Activated effector memory CD4-positive, alpha-beta T cell treated with anti-CD3 and anti-CD28 coated beads, Interleukin-2, amount 50 U/mL, for 16 hours (primary cell): ENCODE data around the gene CCDC9B.

Source experiments
- DNase-seq: peaks from one replicate; pipeline ENCODE4 v3.0.0-alpha.2; 2020

CCDC9B gene

DNA sequence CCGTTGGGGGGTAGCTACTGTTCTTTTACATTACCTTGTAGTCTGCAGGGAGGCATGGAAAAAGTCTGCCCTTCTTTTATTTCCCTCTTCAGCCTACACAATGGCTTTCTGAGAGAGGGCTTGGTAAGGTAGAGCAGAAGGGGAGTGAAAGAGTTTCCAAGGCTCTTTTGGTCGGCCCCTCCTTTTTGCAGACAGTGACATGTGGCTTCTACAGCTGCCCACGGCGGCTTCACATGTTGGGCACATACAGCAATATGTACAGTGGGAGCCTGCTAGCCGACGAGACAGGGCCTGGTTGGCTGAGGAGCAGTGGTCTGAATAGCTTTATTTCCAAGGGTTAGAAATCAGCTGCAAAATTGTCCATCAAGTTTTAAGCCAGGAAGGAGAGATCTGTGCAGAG is 13.3 kb downstream of the CCDC9B start:
- no peak for DNase-seq

GRCh38 chr15:40325700-40326099 is 15.0 kb downstream of the CCDC9B start:
- no peak for DNase-seq

DNA sequence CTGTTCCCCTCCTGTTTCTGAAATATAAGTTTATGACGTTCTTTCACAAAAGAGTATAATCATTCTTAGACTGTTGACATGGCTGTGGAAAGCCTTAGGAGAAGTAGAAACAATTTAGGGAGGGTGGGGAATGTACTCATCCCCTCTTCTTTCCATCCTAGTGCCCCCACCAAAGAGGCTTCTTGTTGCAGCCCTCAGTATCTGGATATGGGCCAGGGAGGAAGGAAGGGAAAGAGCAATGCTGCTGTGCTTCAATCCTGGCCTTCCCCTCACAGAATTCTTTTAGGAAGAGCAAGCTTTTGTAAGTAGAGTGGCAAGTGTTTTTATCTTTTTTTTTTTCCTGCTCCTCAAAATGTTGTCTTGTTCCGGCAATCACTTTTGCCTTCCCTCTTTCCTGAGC is 15.6 kb downstream of the CCDC9B start:
- no peak for DNase-seq

DNA sequence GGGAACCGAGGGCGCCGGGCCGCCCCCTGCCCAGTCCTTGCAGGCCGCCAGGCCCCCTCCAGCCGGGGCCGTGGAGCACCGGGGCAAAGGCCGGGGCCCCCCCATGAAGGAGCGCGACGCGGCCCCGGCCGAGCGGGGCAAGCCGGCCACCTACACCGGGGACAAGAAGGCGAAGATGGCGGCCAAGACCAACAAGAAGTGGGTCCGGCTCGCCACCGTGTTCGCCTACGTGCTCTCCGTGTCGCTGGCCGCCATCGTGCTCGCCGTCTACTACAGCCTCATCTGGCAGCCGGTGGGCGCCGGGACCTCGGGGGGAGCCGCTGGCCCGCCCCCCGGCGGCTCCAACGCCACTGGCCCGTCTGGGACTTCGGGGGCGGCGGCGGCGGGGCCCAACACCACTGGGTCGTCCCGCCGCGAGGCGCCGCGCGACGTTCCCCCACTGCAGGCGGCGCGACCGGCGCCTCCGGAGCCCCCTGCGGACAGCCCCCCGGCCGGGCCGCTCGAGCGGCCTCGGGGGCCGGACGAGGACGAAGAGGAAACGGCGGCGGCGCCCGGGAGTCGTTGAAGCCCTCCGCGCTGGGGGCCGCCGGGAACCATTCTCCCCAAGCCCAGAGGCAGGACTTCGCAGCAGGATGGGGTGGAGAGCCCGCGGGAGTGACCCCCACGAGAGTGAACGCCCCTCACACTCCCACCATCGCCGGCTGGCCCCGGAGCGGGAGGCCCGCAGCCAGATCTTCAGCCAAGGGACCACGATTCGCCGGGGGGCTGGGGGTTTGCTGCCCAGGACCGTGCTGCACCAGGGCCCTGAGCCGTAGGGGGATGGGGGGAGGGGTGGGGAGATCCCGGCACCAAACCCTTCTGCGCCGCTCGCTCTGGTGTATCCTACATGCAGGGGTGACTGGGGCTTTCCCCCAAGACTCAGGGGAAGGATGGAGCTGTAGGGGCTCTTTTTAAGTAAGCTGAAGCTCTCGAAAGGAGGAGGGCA is 16.5 kb downstream of the CCDC9B start:
- peak; percentile 74 for DNase-seq

GRCh38 chr15:40323239-40323952 is 17.3 kb downstream of the CCDC9B start, which contains the start of gene INAFM2:
TSS of gene INAFM2 (plus strand) at chr15:40323692. CDS start at chr15:40324056, 364 bp downstream.
- peak; percentile 96 for DNase-seq

GRCh38 chr15:40322531-40323238 is 18.1 kb downstream of the CCDC9B start:
- no peak for DNase-seq

- DNase-seq: peak; percentile 79
These were observed 19.8 kb downstream of the CCDC9B start for GRCh38 chr15:40320931-40321371.

GRCh38 chr15:40320409-40320808 is 20.3 kb downstream of the CCDC9B start:
- DNase-seq: peak; percentile 25

- DNase-seq: no peak
These were observed 23.2 kb downstream of the CCDC9B start for GRCh38 chr15:40317580-40317979.

- peak; percentile 19 for DNase-seq
These were observed 23.8 kb downstream of the CCDC9B start for GRCh38 chr15:40316931-40317330.

GRCh38 chr15:40314723-40315276 is 25.9 kb downstream of the CCDC9B start:
- DNase-seq: peak; percentile 50

DNA sequence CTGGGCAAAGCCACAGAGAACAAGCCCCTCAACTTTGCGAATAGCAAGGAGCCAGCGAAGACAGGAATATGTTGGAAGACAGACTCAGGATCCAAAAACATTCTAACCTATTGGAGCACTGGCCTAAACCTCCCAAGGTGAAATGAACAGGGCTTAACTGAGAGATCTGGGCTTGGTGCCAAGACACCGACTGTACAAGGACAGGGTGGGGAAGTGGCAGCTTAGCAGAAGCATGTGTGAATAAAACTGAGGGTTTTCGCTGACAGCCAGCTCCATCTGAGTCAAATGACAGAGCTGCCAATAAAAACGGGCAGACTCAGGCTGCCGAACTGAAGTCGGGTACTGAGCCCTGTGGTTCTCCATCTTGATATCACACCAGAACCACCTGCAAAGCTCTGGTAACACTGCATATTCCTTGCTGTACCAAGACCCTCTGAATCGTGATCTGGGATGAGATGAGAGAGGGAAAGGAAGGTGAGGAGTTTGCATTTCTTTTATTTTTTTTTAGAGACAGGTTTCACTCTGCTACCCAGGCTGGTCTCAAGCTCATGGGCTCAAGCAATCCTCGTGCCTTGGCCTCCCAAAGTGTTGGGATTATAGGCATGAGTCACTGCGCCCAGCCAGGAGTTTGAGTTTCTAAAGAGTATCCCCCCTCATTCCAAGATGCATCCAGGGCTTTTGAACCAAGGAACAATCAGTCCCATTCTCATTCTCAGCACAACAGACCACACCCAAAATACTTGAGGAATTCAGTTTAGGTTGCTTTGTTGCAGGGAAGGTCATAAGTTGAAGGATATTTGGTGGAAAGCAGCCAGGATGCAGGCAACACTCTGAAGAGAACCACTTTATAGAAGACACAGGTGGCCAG is 27.0 kb downstream of the CCDC9B start:
- no peak for DNase-seq

GRCh38 chr15:40312370-40313158 is 28.2 kb downstream of the CCDC9B start:
- DNase-seq: no peak

DNA sequence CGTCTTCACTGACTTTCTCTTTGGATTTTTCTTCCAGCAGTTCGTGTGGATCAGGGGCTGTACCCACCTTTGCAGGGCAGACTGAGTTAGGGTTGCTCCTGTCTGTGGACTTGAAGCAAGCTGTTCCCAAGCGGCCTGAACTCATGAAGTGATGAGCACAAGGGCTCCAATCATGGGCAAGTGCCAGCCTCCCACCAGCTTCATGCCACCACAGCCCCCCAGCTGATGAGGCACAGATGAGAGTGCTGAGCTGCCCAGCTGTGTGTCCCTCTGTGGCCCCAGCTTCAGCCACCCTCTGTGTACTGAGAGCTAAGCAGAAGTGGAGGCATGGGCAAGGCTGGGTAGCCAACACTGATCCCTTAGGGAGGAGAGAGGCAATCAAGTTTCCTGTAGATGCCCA is 29.7 kb downstream of the CCDC9B start:
- no peak for DNase-seq

- peak; percentile 82 for DNase-seq
These were observed 30.5 kb downstream of the CCDC9B start for GRCh38 chr15:40310001-40310959.

- DNase-seq: no peak
These were observed 31.3 kb downstream of the CCDC9B start for GRCh38 chr15:40309344-40309862.

DNA sequence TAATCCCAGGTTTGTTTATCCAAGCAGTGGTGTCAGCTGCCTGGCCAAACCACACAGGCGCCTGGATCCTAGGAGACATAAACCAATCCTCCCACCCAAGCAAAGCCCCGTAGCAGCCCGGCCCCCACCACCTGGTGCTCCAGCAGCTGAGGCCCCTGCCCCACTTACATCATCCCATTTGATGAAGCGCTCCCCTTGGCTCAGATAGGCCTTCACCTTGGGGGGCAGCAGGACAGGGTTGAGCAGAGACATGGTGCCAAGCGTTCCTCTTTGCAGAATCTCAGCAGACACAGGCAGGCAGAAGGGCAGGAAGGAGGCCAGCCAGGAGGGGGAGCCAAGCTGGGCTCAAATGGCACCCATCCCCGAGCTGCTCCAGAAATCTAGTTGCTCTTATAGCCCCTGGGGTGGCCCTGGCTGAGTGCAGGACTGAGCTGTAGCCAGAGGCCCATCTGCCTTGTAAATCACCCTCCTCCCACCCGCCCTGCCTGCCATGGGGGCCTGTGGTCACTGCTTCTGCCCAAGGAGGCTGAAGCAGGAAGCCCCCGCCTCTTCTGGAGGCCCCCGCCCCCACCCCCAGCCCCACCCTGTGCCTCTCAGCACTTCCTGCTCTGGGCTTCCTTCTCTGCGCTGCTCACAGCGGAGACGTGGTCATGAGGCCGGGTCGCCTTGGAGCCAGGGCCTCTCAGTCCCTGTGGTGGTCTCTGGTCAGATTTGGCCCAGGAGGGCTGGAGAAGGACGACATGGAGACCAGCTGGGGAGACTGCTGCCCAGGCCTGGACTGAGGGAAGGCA is 33.1 kb downstream of the CCDC9B start, which contains the start of gene PLCB2:
TSS of gene PLCB2 (minus strand) at position 515 of the 791 bp plus-strand sequence. CDS start at position 252, 263 bp downstream.
- peak; percentile 88 for DNase-seq

DNA sequence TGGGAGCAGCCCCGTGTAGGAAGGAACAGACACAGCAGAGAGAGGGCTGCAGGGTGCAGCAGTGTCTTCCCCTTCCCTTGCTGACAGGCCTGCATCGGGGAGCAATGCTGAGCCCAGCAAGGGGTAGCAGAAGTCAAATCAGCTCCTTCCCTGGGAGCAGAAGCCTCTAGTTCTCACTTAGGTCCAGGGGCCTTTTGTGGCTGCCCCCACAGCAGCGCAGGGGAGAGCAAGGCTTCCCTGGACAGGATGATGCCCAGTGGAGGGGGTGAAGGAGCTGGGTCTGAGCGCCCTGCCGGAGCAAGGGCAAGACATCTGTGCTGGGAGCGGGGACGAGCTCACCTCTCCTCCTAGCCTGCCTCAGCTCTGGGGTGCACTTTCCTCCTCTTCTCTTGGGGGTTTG is 33.8 kb downstream of the CCDC9B start:
- no peak for DNase-seq
